IPS DF 4.7 (cell line): ENCODE measurements around the gene SH3BP5.

Source experiments
- DNase-seq: peaks from one replicate; pipeline ENCODE4 v3.0.0-alpha.2; 2013; ENCODE audit warnings: low spot score; ENCODE audit errors: extremely low read depth

Gene SH3BP5

DNA sequence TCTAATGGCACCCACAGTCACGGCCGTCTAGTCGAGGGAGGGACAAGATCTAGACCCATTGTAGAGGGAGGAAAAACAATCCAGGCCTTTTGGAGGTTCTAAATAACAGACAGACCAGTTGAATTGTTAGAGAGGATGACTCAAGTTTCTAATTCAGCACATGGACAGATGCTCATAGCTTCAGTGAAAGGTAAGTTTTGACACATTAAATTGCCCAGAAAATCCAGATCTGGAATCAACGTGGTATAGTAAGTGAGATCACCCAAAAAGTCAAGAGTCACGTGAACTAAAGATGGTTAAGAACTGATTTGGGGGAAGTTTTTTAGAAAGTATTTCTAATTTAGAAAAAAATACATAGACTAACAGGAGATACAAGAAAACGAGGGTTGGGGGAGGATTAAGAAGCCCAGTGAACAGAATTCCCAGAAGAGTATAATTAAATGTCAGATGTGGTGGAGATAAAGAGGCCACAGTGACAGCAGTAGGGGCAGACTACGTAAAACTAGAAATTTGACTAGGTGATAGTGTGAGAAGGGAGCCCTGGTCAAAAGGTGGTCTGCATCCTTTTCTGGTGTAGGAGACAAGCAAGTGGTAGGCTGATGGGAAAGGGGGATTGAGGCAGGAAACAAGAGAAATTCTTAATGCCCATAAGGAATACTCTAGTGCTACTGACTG is 79.2 kb downstream of the SH3BP5 start:
- no peak for DNase-seq

DNA sequence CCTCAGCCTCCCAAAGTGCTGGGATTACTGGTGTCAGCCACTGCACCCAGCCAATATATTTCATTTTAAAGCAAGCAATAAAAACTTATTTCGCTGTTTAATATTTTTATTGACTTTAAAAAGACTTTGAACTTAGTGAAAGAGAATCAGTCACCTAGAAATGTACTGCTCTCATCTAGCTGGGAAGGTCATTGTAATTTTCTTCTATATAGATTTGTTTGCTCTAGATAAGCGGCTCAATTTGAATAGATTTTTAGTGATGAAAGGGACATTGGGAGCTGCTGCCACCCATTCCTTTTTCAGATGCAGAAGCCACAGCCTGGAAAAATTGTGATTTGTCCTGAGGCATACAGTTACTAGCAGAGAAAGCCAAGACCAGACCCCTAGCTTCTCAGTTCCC is 86.2 kb downstream of the SH3BP5 start:
- no peak for DNase-seq

DNA sequence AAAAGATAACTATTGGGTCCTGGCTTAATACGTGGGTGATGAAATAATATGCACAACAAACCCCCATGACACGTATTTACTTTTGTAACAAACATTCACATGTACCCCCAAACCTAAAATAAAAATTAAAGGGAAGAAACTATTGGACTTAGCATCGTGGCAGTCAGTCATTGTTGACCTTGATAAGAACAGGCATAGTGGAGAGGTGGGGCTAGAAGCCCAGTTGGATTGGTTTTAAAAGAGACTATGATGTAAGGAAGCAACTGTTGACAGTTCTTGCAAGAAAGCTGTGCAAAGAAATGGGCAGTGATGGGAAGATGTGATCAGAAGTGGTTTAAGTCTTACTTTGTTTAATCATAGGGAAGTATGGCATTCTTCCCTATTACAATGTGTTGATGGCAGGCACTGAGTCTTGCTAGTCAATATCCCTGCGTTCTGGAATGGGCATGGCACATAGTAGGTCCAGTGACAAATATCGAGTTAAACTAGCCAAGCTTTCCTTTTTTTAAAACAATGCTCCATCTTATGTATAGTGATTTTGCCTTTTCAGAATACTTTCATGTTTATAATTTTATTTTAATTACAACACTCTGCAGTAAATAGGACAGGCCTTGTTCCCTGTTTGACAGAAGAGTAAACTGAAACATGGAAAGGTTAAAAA is 88.4 kb downstream of the SH3BP5 start:
- DNase-seq: no peak

DNA sequence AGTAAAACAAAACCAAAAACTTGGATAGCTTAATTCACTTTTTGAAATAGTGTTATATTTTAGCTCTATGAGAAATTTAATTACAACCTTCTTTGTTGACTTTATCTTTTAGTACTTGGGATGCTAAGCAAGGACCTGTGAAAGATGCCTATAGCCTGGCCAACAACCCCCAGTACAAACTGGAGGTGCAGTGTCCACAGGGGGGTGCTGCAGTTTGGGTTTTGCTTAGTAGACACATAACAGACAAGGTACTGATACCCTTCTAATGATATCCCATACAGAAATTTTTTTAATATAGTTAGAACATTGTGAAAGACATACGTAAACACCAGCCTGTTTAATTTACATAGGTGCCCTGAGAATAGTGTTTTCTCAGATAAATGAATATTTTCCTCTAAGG is 91.0 kb downstream of the SH3BP5 start:
- DNase-seq: no peak

DNA sequence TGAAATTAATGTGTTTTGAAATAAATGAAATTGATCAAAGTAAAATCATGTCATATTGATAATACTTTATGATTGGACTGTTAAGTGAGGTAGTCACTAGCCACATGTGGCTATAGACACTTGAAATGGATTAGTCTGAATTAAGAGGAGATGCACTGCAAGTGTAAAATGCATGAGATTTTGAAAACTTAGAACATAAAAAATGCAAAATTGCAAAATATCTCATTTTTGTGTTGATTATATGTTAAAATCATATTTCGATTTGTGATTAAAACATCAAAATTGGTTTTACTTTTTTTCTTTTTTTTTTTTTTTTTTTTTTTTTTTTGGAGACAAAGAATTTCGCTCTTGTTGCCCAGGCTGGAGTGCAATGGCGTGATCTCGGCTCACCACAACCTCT is 103.1 kb downstream of the SH3BP5 start:
- DNase-seq: no peak

DNA sequence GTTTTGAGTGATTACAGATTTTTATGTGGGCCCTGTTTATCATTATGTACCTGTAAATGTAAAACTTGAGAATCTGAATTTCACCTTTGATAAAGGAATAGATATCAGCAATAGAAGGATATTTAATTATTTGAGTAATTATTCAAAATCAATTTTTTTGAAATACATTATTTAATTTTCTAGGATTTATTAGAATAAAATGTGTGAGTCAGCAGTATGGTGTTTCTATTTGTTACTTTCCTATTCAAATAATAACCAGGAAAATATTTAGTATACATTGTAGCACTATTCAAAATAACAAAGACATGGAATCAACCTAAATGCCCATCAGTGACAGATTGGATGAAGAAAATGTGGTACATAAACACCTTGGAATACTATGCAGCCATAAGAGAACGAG is 104.2 kb downstream of the SH3BP5 start:
- DNase-seq: no peak

DNA sequence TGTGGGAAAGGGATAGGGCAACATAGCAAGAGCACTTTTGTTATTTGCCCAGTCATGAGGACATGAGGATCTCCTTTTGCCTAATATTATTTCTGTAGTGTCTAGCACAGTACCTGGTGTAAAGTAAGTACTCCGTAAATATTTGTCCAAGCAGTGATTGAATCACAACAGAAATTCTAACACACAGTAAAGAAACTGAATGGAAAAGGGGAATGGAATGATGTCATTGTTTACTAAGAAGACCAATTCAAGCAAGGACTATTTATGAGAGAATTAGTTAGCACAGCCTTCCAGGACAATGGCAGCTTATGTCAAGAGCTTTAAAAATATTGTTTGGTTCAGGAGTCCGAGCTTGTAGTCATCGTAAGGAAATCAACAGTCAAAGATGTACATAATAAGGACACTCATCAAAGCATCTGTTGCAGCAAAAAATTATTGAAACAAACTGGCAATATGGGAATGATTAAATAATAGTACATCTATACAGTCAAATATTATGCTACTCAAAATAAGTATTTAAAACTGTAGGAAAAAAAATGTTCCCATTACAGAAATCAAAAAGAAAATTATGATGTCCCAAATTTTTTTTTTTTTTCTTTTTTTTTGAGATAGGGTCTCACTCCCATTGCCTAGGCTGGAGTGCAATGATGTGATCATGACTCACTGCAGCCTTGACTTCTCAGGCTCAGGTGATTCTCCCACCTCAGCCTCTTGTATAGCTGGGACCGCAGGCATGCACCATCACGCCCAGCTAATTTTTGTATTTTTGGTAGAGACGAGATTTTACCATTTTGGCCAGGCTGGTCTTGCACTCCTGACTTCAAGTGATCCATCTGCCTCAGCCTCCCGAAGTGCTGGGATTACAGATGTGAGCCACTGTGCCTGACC is 108.5 kb downstream of the SH3BP5 start:
- no peak for DNase-seq

DNA sequence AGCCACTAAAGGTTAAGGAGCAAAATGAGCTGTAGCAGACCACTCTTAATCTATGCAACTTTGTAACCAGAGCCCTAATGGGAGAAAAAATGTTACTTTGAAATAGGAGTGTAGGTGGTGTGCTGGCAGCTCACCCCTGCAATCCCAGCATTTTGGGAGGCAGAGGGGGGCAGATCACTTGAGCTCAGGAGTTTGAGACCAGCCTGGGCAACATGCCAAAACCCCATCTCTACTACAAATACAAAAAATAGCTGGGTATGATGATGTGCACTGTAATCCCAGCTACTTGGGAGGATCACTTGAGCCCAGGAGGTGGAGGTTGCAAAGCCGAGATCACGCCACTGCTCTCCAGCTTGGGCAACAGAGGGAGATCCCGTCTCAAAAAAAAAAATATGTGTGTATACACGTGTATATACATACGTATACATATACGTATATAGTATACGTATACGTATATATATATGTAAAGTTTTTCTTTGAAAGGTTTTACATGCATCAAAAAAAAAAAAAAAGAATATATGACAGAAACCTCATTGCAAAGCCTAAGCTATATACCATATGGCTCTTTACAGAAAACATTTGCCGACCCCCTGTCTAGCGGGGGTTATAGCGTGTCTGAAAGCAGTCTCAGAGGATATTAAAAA is 110.7 kb downstream of the SH3BP5 start:
- no peak for DNase-seq

DNA sequence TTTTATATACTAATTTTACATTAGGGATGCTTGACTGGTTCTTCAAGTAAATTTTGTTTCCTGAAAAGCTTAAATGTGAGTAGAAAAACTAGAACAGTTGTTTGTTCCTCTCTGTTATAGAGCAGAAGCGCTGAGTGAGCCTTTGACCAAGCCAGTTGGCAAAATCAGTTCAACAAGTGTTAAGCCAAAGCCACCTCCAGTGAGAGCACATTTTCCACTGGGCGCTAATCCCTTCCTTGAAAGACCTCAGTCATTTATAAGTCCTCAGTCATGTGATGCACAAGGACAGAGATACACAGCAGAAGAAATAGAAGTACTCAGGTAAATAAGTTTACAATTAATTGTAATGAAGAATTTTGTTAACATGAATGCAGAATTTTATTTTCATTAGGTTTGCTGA is 111.7 kb downstream of the SH3BP5 start:
- no peak for DNase-seq

DNA sequence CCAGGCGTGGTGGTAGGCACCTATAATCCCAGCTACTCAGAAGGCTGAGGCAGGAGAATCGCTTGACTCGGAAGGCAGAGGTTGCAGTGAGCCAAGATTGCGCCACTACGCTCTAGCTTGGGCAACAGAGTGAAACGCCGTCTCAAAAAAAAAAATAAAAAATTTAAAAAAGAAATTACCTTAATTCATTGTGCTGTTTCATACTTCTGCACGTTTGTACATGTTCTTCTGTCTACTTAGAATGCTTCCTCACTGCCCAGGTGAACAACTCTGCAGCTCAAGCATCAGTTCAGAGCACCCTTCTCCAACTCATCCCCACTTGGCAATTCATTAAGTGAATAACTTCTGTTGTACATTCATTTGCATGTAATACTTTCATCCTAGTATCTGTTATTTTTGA is 112.3 kb downstream of the SH3BP5 start:
- no peak for DNase-seq

DNA sequence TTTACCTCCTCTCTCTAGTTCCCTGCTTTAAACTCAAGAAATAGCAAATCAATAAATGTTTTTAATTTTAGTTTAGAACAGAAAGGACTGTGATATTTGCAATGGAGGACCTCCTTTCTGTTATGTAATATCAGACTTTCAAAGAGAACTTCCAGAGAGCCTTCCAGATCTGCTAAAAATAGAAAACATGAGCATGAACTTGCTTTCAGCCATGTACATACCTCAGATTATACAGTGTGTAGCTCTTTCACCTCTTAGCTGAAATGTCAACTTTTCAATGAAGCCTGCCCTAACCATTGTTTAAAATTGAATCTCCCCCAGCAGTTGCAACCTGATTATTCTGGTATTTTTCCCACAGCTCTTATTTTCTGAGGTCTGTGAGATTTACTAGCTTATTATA is 113.7 kb downstream of the SH3BP5 start:
- no peak for DNase-seq

DNA sequence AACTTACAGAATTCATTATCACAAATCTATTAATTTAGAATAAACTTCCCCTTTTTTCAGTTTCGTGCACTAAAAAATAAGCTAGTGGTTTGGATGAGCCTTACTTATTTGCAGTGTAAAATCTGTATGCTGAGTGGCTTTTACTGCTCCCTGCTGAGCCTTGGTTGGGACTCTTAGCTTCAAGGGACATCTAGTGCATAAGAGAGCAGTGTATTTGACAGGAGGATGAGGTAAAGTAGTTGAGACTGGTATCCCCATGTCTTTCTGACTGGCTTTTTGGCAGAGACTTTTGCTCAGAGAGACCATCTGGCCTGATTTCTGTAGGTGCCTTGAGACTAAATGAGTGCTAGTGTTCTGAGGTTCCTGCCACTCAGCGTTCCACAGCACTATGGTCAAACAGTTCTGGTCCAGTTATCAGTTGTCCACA is 114.5 kb downstream of the SH3BP5 start:
- no peak for DNase-seq

DNA sequence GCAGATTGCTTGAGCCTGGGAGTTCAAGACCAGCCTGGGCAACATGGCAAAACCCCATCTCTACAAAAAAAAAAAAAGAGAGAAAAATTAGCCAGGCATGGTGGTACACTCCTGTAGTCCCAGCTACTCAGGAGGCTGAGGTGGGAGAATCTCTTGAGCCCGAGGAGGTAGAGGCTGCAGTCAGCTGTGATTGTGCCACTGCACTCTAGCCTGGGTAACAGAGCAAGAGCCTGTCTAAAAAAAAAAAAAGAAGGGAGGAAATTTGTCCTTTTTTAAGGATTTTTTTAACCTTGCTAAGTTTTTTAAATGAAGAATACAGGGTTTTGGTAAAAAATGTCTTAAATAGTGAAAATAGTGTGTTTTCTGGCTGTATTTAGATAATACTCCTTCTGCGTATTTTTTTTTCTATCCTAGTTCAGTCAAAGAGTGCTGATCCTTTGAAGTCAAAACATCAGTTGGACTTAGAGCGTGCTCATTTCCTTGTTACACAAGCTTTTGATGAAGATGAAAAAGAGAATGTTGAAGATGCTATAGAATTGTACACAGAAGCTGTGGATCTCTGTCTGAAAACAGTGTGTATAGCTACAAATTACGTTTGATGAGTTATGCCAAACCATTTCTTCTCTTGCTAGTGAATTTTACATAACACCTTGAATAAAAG is 115.2 kb downstream of the SH3BP5 start:
- DNase-seq: no peak

DNA sequence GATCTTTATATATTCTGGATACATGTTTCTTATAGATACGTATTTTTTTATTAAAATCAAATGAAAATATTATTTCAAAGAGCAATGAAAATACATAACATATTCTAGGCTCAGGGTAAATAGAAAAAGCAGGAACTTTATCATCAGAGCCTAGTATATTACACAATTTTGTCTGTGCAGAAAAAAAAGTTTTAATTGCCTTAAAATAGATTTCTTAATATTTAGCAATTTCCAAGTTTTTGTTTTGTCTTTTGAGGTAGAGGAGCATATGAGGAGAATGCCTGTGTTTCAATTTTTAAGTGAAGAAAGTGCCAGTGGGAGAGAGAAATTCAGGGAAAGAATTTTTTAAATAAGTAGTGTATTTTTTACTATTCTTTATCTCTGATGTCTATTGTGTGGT is 115.9 kb downstream of the SH3BP5 start:
- no peak for DNase-seq

DNA sequence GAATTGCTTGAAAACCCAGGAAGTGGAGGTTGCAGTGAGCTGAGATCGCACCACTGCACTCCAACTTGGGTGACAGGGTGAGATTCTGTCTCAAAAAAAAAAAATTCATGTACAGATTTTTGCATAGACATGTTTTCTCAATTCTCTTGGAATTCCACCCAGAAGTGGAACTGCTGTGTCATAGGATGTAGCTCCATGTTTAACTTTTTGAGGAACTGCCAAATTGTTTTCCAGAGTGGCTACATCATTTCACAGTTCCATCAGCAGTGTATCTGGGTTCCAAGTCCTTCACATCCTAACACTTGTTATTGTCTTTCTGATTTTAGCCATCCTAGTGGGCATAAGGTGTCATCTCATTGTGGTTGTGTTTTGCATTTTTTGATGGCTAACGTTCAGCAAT is 116.4 kb downstream of the SH3BP5 start:
- DNase-seq: no peak

DNA sequence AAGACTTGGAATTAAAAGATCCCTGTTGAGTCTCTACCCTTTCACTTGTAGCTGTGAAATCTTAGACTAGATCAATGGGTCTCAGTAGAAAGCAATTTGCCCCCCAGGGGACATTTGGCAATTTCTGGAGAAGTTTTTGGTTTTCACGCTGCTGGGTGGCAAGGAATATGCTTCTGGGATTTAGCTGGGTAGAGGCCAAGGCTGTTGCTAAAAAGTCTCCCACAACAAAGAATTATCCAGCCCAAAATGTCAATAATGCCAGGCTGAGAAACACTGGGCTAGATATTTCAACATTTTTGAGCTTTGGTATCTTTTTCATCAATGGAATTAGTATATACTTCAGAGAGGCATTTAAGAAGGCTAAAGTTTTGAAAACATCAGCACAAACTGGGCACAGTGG is 117.6 kb downstream of the SH3BP5 start:
- DNase-seq: no peak

DNA sequence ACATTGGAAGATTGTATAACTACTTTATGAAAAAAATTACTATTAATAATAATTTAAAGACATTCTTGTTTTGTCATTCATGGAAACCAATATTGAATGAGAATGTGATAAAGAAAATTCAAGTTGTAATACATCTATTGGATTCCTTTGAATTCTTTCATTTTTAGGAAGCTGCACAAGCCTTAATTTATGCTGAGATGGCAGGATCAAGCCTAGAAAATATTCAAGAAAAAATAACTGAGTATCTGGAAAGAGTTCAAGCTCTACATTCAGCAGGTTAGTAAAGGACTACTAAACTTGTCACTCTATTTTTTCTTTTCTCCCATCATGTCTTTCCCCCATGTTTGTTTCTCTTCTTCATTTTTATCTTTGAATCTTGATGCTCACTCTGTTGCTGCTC is 120.4 kb downstream of the SH3BP5 start:
- DNase-seq: no peak

DNA sequence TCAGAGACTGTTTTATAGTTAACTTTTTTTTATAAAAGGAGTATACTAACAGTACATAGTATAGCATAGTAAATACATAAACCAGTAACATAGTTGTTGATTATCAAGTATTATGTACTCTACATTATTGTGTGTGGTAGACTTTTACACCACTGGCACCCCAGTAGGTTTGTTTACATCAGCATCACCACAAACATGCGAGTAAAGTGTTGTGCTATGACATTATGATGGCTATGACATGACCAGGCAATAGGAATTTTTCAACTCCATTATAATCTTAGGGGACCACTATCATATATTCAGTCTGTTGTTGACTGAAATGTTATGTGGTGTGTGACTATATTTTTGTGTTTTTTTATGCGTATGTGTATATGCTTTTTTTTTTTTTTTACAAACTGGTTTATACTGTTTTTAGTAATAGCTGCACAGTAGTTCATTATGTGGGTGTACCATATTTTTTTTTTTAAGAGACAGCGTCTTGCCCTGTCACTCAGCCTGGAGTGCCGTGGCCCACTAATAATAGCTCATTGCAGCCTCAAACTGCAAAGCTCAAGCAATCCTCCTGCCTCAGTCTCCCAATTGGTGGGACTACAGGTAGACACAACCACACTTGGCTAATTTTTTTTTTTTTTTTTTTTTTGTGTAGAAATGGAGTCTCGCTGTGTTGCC is 124.4 kb downstream of the SH3BP5 start:
- DNase-seq: no peak

DNA sequence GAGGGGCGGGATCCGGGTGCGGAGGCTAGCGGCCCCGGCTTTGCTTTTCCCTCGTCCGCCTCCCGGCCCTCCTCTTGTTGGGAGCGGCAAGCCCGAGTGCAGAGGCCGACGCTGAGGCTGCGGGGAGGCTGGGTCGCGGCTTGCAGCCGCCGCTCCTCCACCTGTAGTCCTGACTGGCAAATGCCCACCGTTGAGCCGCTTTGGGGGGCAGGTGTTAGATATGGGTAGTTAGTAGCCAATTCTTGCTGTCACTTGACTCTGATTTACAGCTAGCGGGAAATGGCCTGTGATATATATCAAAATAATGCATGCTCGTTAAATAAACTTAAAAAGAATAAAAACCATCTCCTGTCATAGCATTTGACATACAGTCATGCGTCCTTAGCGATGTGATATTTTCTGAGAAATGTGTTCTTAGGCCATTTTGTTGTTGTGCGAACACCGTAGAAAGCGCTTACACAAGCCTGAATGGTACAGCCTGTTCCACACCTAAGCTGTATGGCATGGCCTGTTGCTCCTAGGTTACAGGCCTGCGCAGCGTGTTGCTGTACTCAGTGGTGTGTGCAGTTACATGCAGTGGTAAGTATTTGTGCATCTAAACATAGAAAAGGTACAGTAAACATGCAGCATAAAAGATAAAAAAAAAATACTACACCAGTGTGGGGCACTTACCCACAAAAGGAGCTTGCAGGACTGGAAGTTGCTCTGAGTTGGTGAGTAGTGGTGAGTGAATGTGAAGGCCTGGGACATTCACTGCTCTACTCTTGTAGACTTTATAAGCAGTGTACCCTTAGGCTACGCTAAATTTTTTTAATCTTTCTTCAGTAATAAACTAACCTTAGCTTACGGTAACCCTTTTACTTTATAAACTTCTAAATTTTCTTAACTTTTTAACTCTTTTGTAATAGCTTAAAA is 125.5 kb downstream of the SH3BP5 start:
- DNase-seq: no peak
